GM12801 (cell line): ENCODE data around the gene ARMCX4.

Experiments used
- CTCF ChIP-seq: IDR thresholded peaks from one replicate; pipeline ENCODE4 v1.5.1; 2011; ENCODE audit warnings: control low read depth; ENCODE audit not compliant: insufficient read length; ENCODE audit errors: extremely low read depth

Gene ARMCX4

DNA sequence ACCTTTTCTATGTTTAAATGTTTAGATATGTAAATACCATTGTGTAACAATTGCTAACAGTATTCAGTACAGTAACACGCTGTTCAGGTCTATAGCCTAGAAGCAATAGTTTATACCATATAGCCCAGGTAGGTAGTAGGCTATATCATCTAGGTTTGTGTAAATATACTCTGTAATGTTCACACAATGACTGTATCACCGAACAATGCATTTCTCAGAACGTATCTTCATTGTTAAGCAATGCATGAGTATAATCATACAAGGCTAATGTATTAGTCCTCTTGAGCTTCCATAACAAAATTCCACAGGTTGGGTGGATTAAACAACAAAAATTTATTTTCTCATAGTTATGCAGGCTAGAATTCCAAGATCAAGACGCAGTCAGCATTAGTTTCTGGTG is 22.7 kb downstream of the ARMCX4 start:
- no peak for TF ChIP-seq CTCF

- TF ChIP-seq CTCF = no peak
Observed at GRCh38 chrX:101530944-101531343, 45.7 kb downstream of the ARMCX4 start.
